Prostate gland (tissue), 2 donors: ENCODE results near the gene NEK10.

Experiments used
- POLR2A ChIP-seq: fragments of 450-650 bp; IDR thresholded peaks from one replicate; pipeline ENCODE4 v1.6.1; 2016; ENCODE audit warnings: antibody characterized with exemption, mild to moderate bottlenecking
- TF ChIP-seq, protein P1 (sequence below), 4 experiments: fragments of 200-600 bp in 2 of 4; fragments of 450-650 bp in 2 of 4; sonication (generic) in 2 of 4; IDR thresholded peaks; 1 replicate in 3 of 4; 2 replicates in 1 of 4; pipeline ENCODE4 v1.5.1; 2016 to 2019; ENCODE audit warnings: antibody characterized with exemption in 4 of 4, mild to moderate bottlenecking in 2 of 4, moderate library complexity in 2 of 4

DNA sequence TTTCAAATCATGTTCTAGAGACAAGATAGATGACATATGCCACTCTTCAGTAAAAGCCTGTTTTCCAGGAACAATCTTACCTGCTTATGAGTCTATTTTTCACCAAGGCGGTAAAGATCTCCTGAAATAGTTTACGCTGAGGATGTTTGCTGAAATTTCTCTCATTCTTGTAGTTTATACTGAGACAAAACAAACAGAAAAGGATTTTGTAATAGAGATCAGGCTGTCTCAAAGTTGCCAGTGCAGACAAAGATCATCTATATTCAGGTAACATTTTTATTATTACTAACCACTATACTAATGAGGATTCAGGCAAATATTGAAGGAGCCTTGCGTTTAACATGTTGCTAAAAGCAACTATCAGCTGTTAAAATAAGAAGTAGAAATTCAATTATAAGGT lies 25.0 kb downstream of the NEK10 start:
- TF ChIP-seq, protein P1, sequence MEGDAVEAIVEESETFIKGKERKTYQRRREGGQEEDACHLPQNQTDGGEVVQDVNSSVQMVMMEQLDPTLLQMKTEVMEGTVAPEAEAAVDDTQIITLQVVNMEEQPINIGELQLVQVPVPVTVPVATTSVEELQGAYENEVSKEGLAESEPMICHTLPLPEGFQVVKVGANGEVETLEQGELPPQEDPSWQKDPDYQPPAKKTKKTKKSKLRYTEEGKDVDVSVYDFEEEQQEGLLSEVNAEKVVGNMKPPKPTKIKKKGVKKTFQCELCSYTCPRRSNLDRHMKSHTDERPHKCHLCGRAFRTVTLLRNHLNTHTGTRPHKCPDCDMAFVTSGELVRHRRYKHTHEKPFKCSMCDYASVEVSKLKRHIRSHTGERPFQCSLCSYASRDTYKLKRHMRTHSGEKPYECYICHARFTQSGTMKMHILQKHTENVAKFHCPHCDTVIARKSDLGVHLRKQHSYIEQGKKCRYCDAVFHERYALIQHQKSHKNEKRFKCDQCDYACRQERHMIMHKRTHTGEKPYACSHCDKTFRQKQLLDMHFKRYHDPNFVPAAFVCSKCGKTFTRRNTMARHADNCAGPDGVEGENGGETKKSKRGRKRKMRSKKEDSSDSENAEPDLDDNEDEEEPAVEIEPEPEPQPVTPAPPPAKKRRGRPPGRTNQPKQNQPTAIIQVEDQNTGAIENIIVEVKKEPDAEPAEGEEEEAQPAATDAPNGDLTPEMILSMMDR (IDR thresholded peaks at IDR 0.05) = no peak
- TF ChIP-seq POLR2A = no peak
